GM12874 (cell line): Measurements from ENCODE around the gene ERGIC1.

Experiments used
- CTCF ChIP-seq: IDR thresholded peaks from 2 replicates; pipeline ENCODE4 v1.5.1; 2011; ENCODE audit warnings: low read depth, mild to moderate bottlenecking, control low read depth, low read length, moderate library complexity; ENCODE audit not compliant: insufficient read depth

ERGIC1 gene

GRCh38 chr5:172952034-172952511 is 118.0 kb downstream of the ERGIC1 start:
- TF ChIP-seq CTCF = no peak

GRCh38 chr5:172953776-172954675 is 120.0 kb downstream of the ERGIC1 start:
- no peak for TF ChIP-seq CTCF

GRCh38 chr5:172954751-172955159 is 120.7 kb downstream of the ERGIC1 start:
- TF ChIP-seq CTCF = no peak

DNA sequence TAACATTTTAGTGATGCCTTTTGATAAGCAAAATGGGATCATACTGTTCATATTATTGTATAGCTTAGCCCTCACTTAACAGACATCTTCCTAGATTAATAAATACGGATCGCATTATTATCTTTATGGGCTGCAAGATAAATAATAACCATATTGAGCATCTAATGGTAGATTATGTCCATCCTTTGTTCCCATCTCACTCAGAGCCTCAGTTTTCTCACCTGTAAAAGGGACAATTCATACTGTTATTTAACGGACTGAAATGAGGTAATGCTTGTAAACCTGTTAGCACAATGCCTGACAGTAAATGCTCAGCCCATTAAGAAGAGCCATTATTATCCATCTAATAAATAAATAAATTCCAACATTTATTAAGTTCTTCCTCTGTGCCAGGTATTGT is 122.2 kb downstream of the ERGIC1 start:
- no peak for TF ChIP-seq CTCF

GRCh38 chr5:172956936-172957335 is 122.9 kb downstream of the ERGIC1 start:
- no peak for TF ChIP-seq CTCF

- TF ChIP-seq CTCF = no peak
Observed at GRCh38 chr5:172957458-172957857, 123.4 kb downstream of the ERGIC1 start.

GRCh38 chr5:172958331-172959046 is 124.4 kb downstream of the ERGIC1 start:
- no peak for TF ChIP-seq CTCF
